PC-9 (cell line): ENCODE results near the gene DDX56.

ENCODE experiments used
- EZH2 ChIP-seq: fragments of 200-600 bp; sonication (generic); IDR thresholded peaks from 2 replicates; pipeline ENCODE4 v1.8.0; 2017; ENCODE audit warnings: antibody characterized with exemption, low read depth
- TF ChIP-seq, protein P1 (sequence below): fragments of 200-600 bp; sonication (generic); conservative IDR thresholded peaks from 2 replicates; pipeline ENCODE4 v1.6.1; 2017; ENCODE audit warnings: mixed run types, antibody characterized with exemption, mild to moderate bottlenecking, moderate library complexity

- TF ChIP-seq, protein P1, sequence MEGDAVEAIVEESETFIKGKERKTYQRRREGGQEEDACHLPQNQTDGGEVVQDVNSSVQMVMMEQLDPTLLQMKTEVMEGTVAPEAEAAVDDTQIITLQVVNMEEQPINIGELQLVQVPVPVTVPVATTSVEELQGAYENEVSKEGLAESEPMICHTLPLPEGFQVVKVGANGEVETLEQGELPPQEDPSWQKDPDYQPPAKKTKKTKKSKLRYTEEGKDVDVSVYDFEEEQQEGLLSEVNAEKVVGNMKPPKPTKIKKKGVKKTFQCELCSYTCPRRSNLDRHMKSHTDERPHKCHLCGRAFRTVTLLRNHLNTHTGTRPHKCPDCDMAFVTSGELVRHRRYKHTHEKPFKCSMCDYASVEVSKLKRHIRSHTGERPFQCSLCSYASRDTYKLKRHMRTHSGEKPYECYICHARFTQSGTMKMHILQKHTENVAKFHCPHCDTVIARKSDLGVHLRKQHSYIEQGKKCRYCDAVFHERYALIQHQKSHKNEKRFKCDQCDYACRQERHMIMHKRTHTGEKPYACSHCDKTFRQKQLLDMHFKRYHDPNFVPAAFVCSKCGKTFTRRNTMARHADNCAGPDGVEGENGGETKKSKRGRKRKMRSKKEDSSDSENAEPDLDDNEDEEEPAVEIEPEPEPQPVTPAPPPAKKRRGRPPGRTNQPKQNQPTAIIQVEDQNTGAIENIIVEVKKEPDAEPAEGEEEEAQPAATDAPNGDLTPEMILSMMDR, result no peak
- no peak for TF ChIP-seq EZH2
Observed at GRCh38 chr7:44595934-44596635, 22.4 kb upstream of the DDX56 start.
